ENCODE data around the gene PDE1A. TPM values are rescaled to one million over a fixed set of nuclear protein-coding genes. Genes with fewer than 3 reads are reported as not detected.

The PDE1A gene
- total and polyA plus RNA-seq, 10 of the 15 experiments (the other 5 are each of a cell fraction or from before 2014, with no cell fraction given): 1.1 TPM; not detected in 9

DNA sequence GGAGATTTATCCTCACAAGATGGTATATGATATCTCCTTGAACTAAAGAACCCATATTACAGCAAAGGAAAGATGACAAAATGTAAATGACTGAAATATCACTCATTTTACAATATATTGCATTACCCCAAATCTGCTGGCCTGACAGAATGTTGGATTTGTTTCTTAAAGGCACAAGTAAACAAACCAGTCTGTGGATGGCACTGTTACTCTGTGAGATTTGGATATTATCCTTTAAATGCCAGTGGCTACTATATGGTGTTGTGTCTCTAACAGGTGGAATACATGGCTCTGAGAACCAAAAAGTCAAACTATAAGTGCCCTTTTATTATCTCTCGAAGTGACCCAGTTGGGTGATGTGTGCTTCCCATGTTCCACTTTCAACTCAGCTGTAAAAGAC, 125.7 kb downstream of the PDE1A start:
- ChIA-PET RAD21 (ENCODE audit: unreplicated experiment) (no interaction called here), POLR2A (no interaction called here), CTCF (no interaction called here), SMC1A (ENCODE audit: uncharacterized antibody, unreplicated experiment) (no interaction called here)
- no peak overlapping the region for H3K27ac ChIP-seq (ENCODE audit: control insufficient read depth, insufficient read depth)
- no peak overlapping the region for H2AFZ ChIP-seq (ENCODE audit: control insufficient read depth, low read depth, low read length)
- no peaks in the 10 kb centered on the region for H4K20me1 ChIP-seq (ENCODE audit: control insufficient read depth, insufficient read depth)
- no peak overlapping the region for H3K9ac ChIP-seq (ENCODE audit: control insufficient read depth, insufficient read depth, low read length)
- ATAC-seq (no peak), FAIRE-seq (no peak), DNase-seq (ENCODE audit: low read depth, low spot score) (no peak)
- no TSS peak for BruUV-seq (replicated peaks)
- intact Hi-C loops (cut with micrococcal nuclease; ENCODE audit: unreplicated experiment): no loop called here
- no peaks in the 10 kb centered on the region for H3K36me3 ChIP-seq (ENCODE audit: control insufficient read depth in 2 of 2, insufficient read depth in 2 of 2, low read length in 1 of 2)
- no peaks in the 10 kb centered on the region for H3K79me2 ChIP-seq (ENCODE audit: control insufficient read depth, insufficient read depth, low read length)
- H3K4me3 ChIP-seq: no peak overlapping the region
- in situ Hi-C loops (cut with MboI): no loop called here
- H3K9me3 ChIP-seq (replicated peaks; ENCODE audit: control insufficient read depth, insufficient read depth, low read length): no peaks in the 10 kb centered on the region
- no peak overlapping the region for H3K4me2 ChIP-seq (ENCODE audit: control insufficient read depth, insufficient read depth)
- no peaks in the 10 kb centered on the region for H3K27me3 ChIP-seq (replicated peaks in 1 of 2; ENCODE audit: control insufficient read depth in 2 of 2, insufficient read depth in 2 of 2, low read length in 1 of 2)
- 0% methylated on average over 1 of the region's 1 CpG for WGBS (ENCODE audit: insufficient coverage, insufficient replicate concordance, low lambda C conversion rate, missing lambda C conversion rate)
- H3K4me1 ChIP-seq (ENCODE audit: control insufficient read depth, insufficient read depth, low read length): no peaks in the 10 kb centered on the region
- TF ChIP-seq, protein P1, sequence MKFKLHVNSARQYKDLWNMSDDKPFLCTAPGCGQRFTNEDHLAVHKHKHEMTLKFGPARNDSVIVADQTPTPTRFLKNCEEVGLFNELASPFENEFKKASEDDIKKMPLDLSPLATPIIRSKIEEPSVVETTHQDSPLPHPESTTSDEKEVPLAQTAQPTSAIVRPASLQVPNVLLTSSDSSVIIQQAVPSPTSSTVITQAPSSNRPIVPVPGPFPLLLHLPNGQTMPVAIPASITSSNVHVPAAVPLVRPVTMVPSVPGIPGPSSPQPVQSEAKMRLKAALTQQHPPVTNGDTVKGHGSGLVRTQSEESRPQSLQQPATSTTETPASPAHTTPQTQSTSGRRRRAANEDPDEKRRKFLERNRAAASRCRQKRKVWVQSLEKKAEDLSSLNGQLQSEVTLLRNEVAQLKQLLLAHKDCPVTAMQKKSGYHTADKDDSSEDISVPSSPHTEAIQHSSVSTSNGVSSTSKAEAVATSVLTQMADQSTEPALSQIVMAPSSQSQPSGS (IDR thresholded peaks at IDR 0.05; ENCODE audit: low read length): no peak
- TF ChIP-seq USF2 (IDR thresholded peaks at IDR 0.05; ENCODE audit: borderline replicate concordance, low read depth, low read length) (no peak), YBX1 (IDR thresholded peaks at IDR 0.05) (no peak), NRF1 (conservative IDR thresholded peaks at IDR 0.05; ENCODE audit: low read depth, low read length) (no peak), STAT3 (IDR thresholded peaks at IDR 0.05; ENCODE audit: low read depth, low read length) (no peak), SPI1 (IDR thresholded peaks at IDR 0.05; ENCODE audit: borderline replicate concordance, insufficient read depth, low read depth, low read length) (no peak), IRF4 (IDR thresholded peaks at IDR 0.05; ENCODE audit: low read depth, low read length) (no peak), TAF1 (IDR thresholded peaks at IDR 0.05; ENCODE audit: borderline replicate concordance, low read depth, low read length) (no peak), PML (IDR thresholded peaks at IDR 0.05; ENCODE audit: low read length) (no peak), EGR1 (IDR thresholded peaks at IDR 0.05; ENCODE audit: borderline replicate concordance in 1 of 2, low read depth in 2 of 2, low read length in 2 of 2) (no peak)
- TF ChIP-seq, protein P2, sequence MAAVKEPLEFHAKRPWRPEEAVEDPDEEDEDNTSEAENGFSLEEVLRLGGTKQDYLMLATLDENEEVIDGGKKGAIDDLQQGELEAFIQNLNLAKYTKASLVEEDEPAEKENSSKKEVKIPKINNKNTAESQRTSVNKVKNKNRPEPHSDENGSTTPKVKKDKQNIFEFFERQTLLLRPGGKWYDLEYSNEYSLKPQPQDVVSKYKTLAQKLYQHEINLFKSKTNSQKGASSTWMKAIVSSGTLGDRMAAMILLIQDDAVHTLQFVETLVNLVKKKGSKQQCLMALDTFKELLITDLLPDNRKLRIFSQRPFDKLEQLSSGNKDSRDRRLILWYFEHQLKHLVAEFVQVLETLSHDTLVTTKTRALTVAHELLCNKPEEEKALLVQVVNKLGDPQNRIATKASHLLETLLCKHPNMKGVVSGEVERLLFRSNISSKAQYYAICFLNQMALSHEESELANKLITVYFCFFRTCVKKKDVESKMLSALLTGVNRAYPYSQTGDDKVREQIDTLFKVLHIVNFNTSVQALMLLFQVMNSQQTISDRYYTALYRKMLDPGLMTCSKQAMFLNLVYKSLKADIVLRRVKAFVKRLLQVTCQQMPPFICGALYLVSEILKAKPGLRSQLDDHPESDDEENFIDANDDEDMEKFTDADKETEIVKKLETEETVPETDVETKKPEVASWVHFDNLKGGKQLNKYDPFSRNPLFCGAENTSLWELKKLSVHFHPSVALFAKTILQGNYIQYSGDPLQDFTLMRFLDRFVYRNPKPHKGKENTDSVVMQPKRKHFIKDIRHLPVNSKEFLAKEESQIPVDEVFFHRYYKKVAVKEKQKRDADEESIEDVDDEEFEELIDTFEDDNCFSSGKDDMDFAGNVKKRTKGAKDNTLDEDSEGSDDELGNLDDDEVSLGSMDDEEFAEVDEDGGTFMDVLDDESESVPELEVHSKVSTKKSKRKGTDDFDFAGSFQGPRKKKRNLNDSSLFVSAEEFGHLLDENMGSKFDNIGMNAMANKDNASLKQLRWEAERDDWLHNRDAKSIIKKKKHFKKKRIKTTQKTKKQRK (IDR thresholded peaks at IDR 0.05; ENCODE audit: low read depth, low read length): no peak
- TF ChIP-seq, protein P3, sequence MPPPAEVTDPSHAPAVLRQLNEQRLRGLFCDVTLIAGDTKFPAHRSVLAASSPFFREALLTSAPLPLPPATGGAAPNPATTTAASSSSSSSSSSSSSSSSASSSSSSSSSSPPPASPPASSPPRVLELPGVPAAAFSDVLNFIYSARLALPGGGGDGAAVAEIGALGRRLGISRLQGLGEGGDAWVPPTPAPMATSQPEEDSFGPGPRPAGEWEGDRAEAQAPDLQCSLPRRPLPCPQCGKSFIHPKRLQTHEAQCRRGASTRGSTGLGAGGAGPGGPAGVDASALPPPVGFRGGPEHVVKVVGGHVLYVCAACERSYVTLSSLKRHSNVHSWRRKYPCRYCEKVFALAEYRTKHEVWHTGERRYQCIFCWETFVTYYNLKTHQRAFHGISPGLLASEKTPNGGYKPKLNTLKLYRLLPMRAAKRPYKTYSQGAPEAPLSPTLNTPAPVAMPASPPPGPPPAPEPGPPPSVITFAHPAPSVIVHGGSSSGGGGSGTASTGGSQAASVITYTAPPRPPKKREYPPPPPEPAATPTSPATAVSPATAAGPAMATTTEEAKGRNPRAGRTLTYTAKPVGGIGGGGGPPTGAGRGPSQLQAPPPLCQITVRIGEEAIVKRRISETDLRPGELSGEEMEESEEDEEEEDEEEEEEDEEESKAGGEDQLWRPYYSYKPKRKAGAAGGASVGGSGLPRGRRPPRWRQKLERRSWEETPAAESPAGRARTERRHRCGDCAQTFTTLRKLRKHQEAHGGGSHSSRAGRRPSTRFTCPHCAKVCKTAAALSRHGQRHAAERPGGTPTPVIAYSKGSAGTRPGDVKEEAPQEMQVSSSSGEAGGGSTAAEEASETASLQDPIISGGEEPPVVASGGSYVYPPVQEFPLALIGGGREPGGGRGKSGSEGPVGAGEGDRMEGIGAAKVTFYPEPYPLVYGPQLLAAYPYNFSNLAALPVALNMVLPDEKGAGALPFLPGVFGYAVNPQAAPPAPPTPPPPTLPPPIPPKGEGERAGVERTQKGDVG (CRISPR knock-in tag; IDR thresholded peaks at IDR 0.05): no peak
- TF ChIP-seq, protein P4, sequence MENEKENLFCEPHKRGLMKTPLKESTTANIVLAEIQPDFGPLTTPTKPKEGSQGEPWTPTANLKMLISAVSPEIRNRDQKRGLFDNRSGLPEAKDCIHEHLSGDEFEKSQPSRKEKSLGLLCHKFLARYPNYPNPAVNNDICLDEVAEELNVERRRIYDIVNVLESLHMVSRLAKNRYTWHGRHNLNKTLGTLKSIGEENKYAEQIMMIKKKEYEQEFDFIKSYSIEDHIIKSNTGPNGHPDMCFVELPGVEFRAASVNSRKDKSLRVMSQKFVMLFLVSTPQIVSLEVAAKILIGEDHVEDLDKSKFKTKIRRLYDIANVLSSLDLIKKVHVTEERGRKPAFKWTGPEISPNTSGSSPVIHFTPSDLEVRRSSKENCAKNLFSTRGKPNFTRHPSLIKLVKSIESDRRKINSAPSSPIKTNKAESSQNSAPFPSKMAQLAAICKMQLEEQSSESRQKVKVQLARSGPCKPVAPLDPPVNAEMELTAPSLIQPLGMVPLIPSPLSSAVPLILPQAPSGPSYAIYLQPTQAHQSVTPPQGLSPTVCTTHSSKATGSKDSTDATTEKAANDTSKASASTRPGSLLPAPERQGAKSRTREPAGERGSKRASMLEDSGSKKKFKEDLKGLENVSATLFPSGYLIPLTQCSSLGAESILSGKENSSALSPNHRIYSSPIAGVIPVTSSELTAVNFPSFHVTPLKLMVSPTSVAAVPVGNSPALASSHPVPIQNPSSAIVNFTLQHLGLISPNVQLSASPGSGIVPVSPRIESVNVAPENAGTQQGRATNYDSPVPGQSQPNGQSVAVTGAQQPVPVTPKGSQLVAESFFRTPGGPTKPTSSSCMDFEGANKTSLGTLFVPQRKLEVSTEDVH (IDR thresholded peaks at IDR 0.05; ENCODE audit: low read depth, partially characterized antibody): no peak

Measured in GM12878 (cell line).